Calu3 (cell line): ENCODE results near the gene NFXL1. TPM values are rescaled to one million over a fixed set of nuclear protein-coding genes. Genes with fewer than 3 reads are reported as not detected.

Source experiments
- BruUV-seq: library from RNA; stranded (reverse); fragments of 400-500 nt; replicated peaks from 2 replicates; lab custom pipeline; 2021; lab: Mats Ljungman, UMichigan
- CTCF ChIA-PET: fragments of 300-600 bp; sonication (Branson Sonifier 250); formaldehyde crosslinking; loops from one replicate; lab custom pipeline; 2022; ENCODE audit warnings: antibody characterized with exemption; lab: Charles Lee
- DNase-seq: peaks from one replicate; pipeline ENCODE4 v3.0.0; 2022
- H3K27ac Mint-ChIP-seq: one replicate; pipeline ENCODE4 v1.8.0; 2022; ENCODE audit warnings: mixed read lengths; ENCODE audit not compliant: unreplicated experiment
- H3K27me3 Mint-ChIP-seq: one replicate; pipeline ENCODE4 v1.8.0; 2022; ENCODE audit warnings: mixed read lengths; ENCODE audit not compliant: unreplicated experiment
- H3K36me3 Mint-ChIP-seq: one replicate; pipeline ENCODE4 v1.8.0; 2022; ENCODE audit warnings: mild to moderate bottlenecking, moderate library complexity, mixed read lengths; ENCODE audit not compliant: insufficient read depth, unreplicated experiment
- H3K4me1 Mint-ChIP-seq: one replicate; pipeline ENCODE4 v1.8.0; 2022; ENCODE audit warnings: mild to moderate bottlenecking, low read depth, mixed read lengths; ENCODE audit not compliant: unreplicated experiment
- H3K4me3 Mint-ChIP-seq: one replicate; pipeline ENCODE4 v1.8.0; 2022; ENCODE audit warnings: mild to moderate bottlenecking, low read depth, moderate library complexity, mixed read lengths; ENCODE audit not compliant: unreplicated experiment
- H3K9me3 Mint-ChIP-seq: one replicate; pipeline ENCODE4 v1.8.0; 2022; ENCODE audit warnings: low read depth, mixed read lengths; ENCODE audit not compliant: unreplicated experiment
- CTCF ChIP-seq: fragments of 200-600 bp; IDR thresholded peaks from one replicate; pipeline ENCODE4 v1.8.0; 2022; ENCODE audit warnings: antibody characterized with exemption; ENCODE audit not compliant: unreplicated experiment
- intact Hi-C: fragments of 100-400 bp; cut with micrococcal nuclease; formaldehyde crosslinking; loops from one replicate; pipeline ENCODE4 v1.10.0; 2022; ENCODE audit not compliant: unreplicated experiment
- total RNA-seq: library from RNA; stranded (reverse); gene quantifications from 2 replicates; pipeline ENCODE4 v1.2.3, GENCODE V29; 2022

NFXL1 gene
- total RNA-seq, 1 experiment from 2014 or later, result 16.1 TPM

- no peaks in the 10 kb centered on the region for H3K27me3 Mint-ChIP-seq
- no peak for TF ChIP-seq CTCF
- H3K36me3 Mint-ChIP-seq, result no peaks in the 10 kb centered on the region
- H3K4me1 Mint-ChIP-seq, result no peaks in the 10 kb centered on the region
- H3K27ac Mint-ChIP-seq, result no peak overlapping the region
- no peak overlapping the region for H3K4me3 Mint-ChIP-seq
- BruUV-seq, result no TSS peak
- DNase-seq, result no peak
- CTCF ChIA-PET, result no interaction called here
- H3K9me3 Mint-ChIP-seq, result no peaks in the 10 kb centered on the region
- intact Hi-C loops, result no loop called here
Measured at GRCh38 chr4:47798165-47798564, 116.2 kb downstream of the NFXL1 start.

Other genes starting within 250 kb of the NFXL1 start
- 0.07 TPM in 1 of 2 replicates, not detected in the other for gene CORIN, start 76.5 kb downstream of the NFXL1 start, total RNA-seq
- gene CNGA1, start 102.1 kb upstream of the NFXL1 start, total RNA-seq, result 2.2 and 2.4 TPM in 2 replicates
- 17.0 and 21.0 TPM in 2 replicates for gene NIPAL1, start 102.2 kb upstream of the NFXL1 start, total RNA-seq
- gene TXK, start 219.7 kb upstream of the NFXL1 start, total RNA-seq, result 2.8 and 4.6 TPM in 2 replicates